Mesangial cell (primary cell): ENCODE measurements around the gene KLK3. TPM values are rescaled to one million over a fixed set of nuclear protein-coding genes. Genes with fewer than 3 reads are reported as not detected.

Experiments used
- total RNA-seq: library from RNA; depleted of rRNA; stranded (reverse); fragments of >200 nt; gene quantifications from 2 replicates; pipeline ENCODE4 v1.2.3, GENCODE V29; 2015

Gene KLK3
- not detected in 2 replicates for total RNA-seq

DNA sequence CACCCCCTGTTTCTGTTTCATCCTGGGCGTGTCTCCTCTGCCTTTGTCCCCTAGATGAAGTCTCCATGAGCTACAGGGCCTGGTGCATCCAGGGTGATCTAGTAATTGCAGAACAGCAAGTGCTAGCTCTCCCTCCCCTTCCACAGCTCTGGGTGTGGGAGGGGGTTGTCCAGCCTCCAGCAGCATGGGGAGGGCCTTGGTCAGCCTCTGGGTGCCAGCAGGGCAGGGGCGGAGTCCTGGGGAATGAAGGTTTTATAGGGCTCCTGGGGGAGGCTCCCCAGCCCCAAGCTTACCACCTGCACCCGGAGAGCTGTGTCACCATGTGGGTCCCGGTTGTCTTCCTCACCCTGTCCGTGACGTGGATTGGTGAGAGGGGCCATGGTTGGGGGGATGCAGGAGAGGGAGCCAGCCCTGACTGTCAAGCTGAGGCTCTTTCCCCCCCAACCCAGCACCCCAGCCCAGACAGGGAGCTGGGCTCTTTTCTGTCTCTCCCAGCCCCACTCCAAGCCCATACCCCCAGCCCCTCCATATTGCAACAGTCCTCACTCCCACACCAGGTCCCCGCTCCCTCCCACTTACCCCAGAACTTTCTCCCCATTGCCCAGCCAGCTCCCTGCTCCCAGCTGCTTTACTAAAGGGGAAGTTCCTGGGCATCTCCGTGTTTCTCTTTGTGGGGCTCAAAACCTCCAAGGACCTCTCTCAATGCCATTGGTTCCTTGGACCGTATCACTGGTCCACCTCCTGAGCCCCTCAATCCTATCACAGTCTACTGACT is at the start of gene KLK3:
Gene KLK3 (plus strand): TSS at position 280 of the 775 bp plus-strand sequence. CDS start 41 bp downstream, at position 321.

DNA sequence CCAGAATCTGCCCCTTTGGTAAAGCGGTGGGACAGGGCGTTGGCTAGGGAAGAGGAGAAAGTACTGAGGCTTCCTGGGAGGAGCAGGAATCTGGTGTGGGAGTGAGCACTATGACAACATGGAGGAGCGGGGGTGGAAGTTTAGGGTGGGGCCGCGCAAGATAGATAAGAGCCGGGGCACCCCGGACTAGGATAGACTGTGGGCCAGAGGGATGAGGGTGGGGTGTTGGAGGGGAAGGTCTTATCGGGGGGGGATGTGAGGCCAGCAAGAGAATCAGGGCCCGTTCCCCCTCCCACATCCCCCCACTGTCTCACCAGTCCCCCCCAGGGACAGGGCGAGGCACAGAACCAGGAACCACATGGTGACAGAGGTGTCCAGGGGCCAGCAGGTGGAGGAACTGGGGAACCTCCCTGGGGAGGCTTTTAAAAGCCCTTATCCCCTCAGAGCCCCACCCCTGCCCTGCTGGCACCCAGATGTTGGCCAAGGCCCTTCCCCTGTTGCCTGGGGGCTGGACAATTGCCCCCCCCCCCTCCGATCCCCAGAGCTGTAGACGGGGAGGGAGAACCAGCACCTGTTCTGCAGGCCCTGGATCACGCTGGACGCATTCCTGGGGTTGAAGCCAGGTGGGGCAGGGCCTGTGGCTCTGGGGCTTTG is 31.2 kb upstream of the KLK3 start, which contains the start of gene KLK1:
Gene KLK1 (minus strand): TSS at position 399 of the 654 bp plus-strand sequence. CDS start 39 bp downstream, at position 360.

DNA sequence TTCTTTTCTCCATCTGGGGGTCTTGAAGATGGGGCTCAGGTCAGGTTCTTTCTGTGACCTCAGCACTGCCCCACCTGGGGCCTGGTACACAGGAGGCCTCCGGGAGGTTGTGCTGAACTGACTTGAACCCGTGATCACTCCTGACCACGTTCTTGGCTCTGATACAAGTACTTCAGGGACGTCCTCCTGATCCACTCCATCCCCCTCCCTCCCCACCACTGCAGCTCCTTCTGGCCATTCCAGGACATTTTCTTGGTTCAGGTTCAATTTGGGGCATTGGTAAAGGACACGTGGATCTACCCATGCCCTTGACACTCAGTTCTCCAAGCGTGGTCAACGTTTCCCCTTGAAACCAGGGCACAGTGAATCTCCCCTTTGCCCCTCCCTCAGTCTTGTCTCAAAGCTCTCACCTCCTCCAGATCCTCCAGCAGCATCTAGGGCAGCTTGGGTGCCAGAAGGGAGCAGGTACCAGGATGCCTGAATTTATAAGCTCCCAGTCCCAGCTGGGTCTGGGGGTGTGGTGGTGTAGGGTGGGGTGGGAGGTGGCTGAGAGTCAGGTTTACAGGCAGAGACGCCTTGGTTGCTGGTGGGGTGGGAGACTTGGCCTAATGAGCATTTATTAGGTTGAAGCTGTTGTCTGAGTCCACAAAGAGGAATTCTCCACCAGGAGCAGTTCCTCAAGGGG is 21.5 kb upstream of the KLK3 start, which contains the start of gene KLK15:
Gene KLK15 (minus strand): TSS at position 458 of the 685 bp plus-strand sequence. CDS start 2,082 bp downstream, outside the sequence.

DNA sequence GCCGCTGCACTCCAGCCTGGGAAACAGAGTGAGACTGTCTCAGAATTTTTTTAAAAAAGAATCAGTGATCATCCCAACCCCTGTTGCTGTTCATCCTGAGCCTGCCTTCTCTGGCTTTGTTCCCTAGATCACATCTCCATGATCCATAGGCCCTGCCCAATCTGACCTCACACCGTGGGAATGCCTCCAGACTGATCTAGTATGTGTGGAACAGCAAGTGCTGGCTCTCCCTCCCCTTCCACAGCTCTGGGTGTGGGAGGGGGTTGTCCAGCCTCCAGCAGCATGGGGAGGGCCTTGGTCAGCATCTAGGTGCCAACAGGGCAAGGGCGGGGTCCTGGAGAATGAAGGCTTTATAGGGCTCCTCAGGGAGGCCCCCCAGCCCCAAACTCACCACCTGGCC is 18.3 kb downstream of the KLK3 start, which contains the start of gene KLK2:
Gene KLK2 (plus strand): TSS at position 384 of the 400 bp plus-strand sequence. CDS start 35 bp downstream, outside the sequence.

Other genes with a start within 250 kb of the KLK3 start
- gene SYT3, start 215.0 kb upstream of the KLK3 start, total RNA-seq, result 0.25 TPM in 1 of 2 replicates, not detected in the other
- 0.89 TPM in 1 of 2 replicates, not detected in the other for gene C19orf81, start 205.5 kb upstream of the KLK3 start, total RNA-seq
- gene SHANK1, start 135.1 kb upstream of the KLK3 start, total RNA-seq, result 0.81 and 0.89 TPM in 2 replicates
- gene CLEC11A, start 131.6 kb upstream of the KLK3 start, total RNA-seq, result 8.3 and 21.4 TPM in 2 replicates
- gene GPR32, start 84.5 kb upstream of the KLK3 start, total RNA-seq, result not detected in 2 replicates
- not detected in 2 replicates for gene ACP4, start 64.5 kb upstream of the KLK3 start, total RNA-seq
- not detected in 2 replicates for gene KLK1, start 31.1 kb upstream of the KLK3 start, total RNA-seq
- not detected in 2 replicates for gene KLK15, start 21.3 kb upstream of the KLK3 start, total RNA-seq
- gene KLK2, start 18.5 kb downstream of the KLK3 start, total RNA-seq, result not detected in 2 replicates
- gene KLK4, start 56.5 kb downstream of the KLK3 start, total RNA-seq, result not detected in 2 replicates
- not detected in 2 replicates for gene KLK5, start 98.1 kb downstream of the KLK3 start, total RNA-seq
- gene KLK6, start 114.7 kb downstream of the KLK3 start, total RNA-seq, result 0.33 and 1.3 TPM in 2 replicates
- gene KLK7, start 129.0 kb downstream of the KLK3 start, total RNA-seq, result 0.16 and 0.89 TPM in 2 replicates
- gene KLK8, start 146.7 kb downstream of the KLK3 start, total RNA-seq, result not detected in 2 replicates
- gene KLK10, start 164.8 kb downstream of the KLK3 start, total RNA-seq, result 1.5 TPM in 1 of 2 replicates, not detected in the other
- not detected in 2 replicates for gene KLK11, start 171.7 kb downstream of the KLK3 start, total RNA-seq
- not detected in 2 replicates for gene KLK12, start 180.1 kb downstream of the KLK3 start, total RNA-seq
- gene KLK13, start 210.2 kb downstream of the KLK3 start, total RNA-seq, result not detected in 2 replicates
- gene KLK14, start 228.0 kb downstream of the KLK3 start, total RNA-seq, result 0.81 TPM in 1 of 2 replicates, not detected in the other